ENCODE results near the gene ANGPTL7. TPM values are rescaled to one million over a fixed set of nuclear protein-coding genes. Genes with fewer than 3 reads are reported as not detected.
"Not testable (repeated sequence)": the region's sequence is repeated elsewhere in the genome, so short reads cannot be mapped to it uniquely, and the experiment has no call there.

The ANGPTL7 gene, protein sequence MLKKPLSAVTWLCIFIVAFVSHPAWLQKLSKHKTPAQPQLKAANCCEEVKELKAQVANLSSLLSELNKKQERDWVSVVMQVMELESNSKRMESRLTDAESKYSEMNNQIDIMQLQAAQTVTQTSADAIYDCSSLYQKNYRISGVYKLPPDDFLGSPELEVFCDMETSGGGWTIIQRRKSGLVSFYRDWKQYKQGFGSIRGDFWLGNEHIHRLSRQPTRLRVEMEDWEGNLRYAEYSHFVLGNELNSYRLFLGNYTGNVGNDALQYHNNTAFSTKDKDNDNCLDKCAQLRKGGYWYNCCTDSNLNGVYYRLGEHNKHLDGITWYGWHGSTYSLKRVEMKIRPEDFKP
- not detected in 2 replicates for total RNA-seq (2014; rRNA removed; shearing (Covaris generic))

DNA sequence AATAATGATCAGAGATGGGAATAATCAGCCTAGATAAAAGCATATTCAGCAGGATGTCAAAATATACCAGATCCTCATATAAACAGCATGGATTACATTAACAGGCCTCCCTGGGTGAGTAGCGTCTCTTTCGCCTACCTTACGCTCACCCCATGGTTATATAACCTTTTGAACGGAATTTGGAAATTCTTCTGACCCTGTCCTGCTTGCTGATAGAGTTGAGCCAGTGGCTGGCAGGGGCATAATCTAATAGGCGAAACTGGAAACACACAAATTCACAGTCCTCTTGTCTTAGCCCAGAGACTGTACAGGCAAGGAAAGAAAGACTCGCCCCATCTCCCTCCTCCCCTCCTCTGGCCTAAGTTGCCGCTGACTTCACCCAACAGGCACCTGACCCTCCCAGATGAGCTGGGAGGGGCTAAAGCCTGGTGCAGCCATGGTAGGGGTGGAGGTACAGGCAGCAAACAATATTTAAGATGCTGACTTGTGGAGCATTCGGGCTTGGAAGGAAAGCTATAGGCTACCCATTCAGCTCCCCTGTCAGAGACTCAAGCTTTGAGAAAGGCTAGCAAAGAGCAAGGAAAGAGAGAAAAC, at the start of gene ANGPTL7:
ANGPTL7 (plus strand) TSS at position 498 of the 594 bp plus-strand sequence. CDS start 225 bp downstream, outside the sequence.
- no peak for DNase-seq (ENCODE audit: low read depth)

DNA sequence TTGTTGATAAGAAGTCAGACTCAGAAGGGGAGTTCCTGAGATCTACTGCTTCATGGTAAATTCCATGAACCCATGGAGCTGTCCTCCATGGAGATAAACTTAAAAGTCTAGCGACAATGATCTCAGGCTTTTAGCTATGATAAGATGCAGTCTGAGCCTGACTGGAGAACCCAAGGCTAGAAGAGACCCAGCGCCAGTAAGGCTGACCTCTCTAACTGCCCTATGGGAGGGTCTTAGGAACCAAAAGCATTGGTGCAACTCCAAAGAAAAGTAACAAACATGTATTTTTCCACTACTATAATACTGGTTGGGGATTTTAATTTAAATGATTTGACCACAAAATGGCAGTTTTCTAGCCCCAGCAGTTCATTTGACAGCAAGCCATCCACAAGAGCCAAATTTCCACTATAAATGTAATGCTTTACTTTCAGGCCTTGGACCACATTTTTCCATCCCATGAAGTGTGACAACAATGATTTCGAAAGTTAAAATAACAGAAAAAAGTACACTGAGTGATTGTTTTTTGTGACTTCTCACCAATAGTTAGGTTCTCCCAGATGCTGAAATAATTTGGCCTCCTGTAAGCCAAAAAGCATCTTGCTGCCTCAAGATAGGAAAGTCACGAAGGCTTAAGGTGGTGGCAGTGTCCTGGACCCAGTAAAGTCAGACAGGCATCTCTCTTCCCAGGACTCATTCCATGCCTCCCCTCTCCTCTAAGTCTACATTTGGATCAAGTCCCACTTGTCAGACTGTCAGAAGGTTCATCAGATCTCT, 46.4 kb upstream of the ANGPTL7 start:
- no peak for DNase-seq (ENCODE audit: low read depth)

DNA sequence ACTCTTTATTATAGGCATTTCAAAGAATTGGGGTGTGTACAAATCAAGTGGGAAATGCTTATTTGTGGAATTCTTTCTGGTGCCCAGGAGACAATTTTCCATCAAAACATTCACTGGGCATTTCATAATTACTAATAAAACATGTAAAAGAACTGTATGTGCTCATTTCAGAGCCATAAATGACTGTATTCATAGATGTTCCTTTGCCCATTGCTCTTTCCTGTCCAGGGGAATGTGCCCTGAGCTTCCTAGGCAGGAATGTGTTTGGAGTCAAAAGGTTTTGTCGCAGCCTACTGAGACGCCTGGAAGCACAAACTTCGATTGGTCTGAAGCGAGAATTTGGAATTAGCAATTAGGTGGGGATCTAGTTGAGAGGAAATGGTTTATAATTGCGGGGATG, 45.8 kb upstream of the ANGPTL7 start:
- DNase-seq (ENCODE audit: low read depth): no peak

DNA sequence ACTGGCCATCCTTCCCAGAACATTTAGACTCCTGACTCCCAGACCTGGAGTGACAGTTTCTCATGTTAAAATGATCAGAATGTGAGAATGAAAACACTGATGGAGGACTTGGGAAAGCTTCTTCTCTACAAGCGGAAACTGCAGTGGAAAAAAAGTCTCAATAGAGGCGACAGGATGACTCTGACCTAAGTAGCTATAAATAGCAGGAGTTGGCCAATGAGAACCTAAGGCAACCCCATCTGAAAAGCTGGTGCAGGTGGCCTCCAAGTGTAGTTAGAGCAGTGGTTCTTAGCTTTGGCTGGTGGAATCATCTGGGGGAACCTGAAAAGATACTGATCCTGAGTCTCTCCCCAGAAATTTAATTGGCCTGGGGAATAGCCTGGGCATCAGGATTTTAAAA, 45.2 kb upstream of the ANGPTL7 start:
- DNase-seq (ENCODE audit: low read depth): no peak

DNA sequence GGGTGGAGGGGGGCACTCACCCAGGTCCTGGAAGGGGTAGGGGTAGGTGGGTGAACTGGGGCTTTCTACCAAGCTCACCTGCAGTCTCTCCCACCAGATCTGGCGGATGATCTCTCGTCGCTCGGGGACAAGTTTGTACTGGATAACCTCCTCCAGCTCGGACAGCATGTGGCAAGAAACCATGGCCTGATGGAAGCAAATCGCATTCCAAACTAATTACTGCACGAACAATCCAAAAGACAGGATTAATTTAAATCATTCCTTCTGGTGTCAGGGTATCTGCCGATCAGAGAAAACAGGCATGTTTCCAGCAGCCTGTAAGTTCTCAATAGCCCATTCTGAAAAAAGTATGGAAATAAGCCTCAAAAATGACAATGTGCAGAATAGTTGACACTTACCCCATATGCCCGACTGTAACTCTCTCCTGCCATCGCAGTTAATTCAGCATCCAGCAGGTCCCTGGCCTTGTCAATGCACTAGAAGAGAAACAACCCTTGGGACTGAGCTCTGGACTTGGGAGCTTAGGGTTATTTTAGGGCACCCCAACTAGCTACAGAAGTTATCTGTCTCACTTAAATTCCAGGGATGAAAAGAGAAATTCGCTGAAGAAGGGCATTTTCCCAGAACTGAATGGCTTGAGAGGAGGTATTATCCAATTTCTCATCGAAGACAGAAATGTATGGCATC, 44.4 kb upstream of the ANGPTL7 start:
- no peak for DNase-seq (ENCODE audit: low read depth)

DNA sequence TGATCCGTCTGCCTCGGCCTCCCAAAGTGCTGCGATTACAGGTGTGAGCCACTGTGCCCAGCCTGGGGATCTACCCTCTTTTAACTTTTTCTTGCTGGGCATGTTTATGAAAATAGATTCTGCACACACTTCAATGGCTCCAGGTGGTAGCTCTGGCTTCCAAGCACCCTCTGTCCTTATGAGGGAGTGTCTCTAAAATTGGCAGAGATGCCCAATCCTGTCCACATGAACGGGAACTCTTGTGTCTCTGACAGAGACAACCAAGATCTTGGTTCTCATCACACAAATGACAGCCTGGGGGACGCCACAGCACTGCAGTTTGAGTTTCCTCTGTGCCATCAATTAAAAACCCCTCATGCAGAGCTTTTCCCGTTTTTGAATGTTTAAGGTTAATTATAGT, 43.4 kb upstream of the ANGPTL7 start:
- no peak for DNase-seq (ENCODE audit: low read depth)

DNA sequence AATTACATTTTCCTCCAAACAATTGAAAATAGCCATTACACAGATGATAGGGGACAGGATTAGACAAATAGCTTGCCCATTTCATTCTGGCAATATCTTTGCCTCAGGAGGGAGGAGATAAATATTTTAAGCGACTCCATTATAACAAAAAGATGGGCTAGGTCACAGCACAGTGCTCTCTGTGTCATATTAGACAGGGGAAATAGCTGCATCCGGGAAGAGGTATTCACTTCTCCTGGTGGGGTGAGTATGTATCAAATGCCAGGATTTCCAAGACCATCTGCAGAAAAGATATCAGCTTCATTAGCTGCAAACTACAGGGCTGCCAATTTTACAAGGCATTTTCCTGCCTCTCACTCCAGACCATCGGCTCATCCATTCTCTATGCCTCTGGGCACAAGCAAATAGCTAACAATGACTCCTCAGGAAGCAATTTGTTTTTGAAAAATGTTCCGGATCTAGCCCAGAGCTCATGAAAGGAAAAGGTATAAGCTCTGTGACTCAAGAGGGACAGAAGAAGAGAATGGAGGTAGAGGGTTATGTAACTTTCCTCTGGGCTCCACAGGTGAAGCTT, 41.9 kb upstream of the ANGPTL7 start:
- DNase-seq (ENCODE audit: low read depth): no peak

DNA sequence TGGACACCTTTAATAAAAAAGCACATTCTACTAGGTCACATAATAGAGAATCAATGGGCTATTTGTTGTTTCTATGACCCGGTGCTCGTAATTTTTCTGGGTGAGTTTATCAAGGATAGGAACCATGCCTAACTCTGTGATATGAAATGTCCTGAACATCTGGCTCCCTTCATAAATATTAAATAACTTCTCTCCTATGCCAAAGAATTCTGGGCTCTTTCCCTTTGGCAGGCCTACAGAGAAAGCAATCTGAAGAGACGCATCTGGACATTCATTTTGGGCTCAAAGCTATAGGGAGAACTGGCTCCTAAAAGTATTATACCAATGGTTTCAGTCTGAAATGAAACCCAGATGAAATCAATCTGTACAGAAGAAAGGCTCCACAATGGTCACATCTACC, 38.8 kb upstream of the ANGPTL7 start:
- no peak for DNase-seq (ENCODE audit: low read depth)

DNA sequence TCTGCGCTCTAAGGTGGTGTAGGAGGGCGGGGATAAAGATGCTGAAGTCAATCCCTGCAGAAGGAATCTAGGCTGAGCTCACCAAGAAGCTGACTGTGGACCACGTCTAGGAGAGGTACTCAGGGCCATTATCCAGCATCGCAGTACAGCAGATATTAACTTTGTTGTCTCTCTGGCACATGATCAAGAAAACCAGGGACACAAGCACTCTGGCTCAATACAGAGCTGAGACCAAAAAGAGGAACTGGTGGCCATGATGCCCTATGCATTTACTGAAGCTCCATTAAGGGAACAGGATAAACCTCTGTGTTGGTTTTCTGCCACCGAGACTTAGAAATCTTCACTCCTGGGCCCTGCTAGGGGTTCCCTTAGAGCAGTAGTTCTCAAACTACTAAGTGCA, 38.0 kb upstream of the ANGPTL7 start:
- no peak for DNase-seq (ENCODE audit: low read depth)

DNA sequence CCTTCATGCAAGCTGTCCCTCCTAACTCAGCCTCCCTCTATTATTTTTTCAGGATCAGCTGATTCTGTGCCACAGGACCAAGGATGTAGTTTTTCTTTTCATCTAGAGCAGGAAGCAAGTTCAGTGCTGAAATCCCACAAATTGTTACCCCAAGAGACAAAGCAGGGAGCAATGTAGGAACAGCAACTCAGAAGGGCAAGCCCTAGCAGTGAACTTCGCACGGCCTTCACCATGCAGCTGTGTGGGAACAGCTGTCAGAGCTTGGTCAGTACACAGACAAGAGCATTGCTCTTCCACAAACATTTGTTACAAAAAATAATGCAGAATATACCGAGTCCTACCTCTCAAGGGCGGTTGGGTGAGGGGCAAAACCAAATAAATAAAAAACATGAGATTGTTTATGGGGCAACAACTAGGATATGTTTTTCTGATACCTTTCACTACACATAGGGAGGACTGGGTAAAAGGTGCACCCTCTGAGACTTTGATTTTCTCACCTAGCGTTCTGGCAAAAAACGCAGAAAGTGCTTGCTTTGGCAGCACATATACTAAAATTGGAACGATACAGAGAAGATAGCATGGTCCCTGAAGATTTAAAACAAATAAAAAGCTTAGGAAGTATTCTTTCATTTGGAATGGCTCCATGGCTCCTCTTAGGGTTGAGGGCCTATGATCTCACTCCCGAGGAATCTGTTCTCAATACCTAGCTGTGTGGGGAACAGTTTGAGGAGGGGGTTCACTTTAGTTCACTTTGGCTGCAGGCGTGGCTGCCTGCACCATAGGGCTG, 37.1 kb upstream of the ANGPTL7 start:
- DNase-seq (ENCODE audit: low read depth): no peak

DNA sequence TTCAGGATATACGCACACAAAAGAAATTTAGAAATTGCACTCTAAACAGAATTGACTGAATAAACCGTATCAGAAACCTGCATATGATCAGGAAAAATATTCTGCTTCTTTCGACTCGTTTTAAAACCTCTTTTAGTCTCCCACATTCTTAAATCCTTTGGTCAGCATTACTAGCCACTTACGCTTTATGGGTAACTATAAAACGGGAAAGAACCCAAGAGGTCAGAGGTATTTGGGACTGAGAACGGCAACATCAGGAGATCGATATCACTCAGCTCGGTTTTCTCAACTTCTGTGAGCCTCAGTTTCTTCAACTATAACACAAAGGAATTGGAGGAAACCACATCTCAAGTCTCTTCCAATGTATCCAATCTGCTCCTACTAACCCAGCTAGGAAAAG, 36.4 kb upstream of the ANGPTL7 start:
- DNase-seq (ENCODE audit: low read depth): no peak

DNA sequence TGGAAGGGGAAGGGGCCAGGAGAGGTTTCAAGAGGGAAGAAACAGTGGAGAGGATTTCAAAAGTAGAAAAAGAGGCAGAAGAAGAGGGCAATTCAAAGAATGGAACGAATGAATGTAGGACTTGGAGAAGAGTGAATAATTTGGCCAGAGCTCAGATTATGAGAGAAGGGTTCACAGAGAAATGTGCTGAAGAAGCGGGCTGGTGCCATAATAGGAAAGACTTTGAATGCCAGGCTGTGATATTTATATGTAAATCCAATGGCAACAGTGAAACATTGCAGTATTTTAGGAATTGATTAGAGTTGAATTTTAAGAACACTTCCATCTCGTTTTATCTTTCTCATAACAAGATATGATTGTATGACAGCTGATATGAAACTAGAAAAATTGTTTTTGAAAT, 36.0 kb upstream of the ANGPTL7 start:
- DNase-seq (ENCODE audit: low read depth): no peak

DNA sequence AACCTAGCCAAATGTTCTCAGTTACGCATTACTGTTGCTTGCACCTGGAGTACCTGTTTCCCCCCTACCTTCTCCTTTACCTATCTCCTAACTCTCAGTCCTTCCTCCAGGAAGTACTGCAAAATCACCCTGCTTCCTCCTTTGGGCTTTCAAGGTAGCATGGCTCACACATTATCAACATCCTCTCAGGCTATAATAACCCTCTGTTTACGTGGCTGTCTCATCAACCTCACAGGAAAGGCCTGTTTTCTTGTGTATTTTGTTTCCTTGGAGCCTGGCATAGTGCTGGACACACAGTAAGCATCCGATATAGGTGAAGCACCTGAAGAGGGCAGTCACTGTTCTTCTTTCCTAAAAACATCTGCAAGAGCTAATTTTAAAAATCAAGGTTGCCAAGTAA, 32.7 kb upstream of the ANGPTL7 start:
- DNase-seq (ENCODE audit: low read depth): no peak

DNA sequence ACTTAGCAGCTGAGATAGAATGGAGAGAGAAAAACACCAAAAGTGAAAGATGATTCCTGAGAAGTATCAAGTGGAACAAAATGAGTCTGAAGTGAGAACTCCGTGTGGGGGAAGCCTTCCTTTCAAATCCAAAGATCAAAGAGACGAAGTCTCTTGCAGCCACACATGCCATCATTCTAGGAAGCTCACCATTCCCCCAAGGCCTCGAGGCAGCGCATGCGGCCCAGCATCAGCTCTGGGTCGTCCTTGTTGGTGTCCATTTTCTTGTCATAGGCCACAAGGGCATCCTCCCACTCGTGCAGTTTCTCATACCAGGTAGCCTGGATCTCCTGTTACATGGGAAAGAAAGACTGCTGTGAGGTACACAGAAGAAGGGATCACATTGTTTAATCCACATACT, 32.2 kb upstream of the ANGPTL7 start:
- DNase-seq (ENCODE audit: low read depth): no peak

DNA sequence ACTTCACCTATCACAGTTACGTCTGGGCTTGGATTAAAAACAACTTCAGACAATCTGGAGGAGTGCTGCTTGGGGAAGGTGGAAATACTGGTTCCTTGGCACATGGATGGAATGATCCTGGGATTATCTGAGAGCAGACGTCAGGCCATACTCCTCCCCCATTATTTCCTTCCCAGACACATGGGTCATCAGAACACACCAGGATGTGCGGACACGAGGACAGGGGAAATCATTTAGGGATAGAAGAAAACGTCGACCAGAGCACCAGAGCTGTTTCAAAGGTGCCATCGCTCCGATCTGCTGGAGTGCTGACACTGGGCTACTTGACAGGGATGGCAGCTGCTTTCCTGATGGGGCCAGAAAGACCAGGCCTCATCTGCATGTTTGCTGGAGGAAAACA, 31.8 kb upstream of the ANGPTL7 start:
- DNase-seq (ENCODE audit: low read depth): no peak

DNA sequence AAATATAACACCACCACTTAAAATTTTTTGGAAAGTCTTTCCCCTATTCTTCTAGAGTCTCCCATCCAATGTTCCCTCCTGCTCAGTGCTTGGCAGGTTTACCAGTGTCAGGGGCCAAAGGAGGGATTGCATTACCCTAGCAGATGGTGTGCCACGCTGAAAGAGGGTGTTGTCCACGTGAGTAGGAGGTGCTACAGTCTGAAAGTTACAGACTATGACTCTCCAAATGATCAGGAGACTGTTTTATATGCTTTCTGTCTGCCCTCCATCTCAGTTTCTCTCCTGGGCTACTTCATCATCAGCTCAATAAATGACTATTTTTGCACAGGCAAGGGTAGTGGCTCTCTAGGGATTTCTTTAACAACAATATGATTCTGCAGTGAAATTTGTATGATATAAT, 31.3 kb upstream of the ANGPTL7 start:
- peak; percentile 31 for DNase-seq (ENCODE audit: low read depth)

DNA sequence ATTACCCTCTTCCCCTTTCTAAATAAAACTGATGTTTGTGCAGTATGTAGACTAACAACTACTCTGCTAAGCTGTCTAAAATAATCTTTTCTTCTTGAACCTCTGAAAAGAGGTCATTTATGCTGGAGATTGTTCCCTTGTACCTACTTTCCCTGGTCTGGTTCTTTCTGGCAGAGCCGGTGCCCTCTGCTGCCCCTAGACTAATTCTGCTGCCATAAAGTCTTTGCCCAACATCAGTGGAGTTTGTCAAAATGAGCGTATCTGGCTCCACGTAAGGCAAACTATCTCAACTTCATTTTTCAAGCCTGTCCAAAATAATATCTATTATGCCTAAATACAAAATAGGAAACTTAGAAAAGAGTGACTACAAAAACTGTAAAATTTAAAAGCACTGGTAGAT, 30.9 kb upstream of the ANGPTL7 start:
- DNase-seq (ENCODE audit: low read depth): no peak

DNA sequence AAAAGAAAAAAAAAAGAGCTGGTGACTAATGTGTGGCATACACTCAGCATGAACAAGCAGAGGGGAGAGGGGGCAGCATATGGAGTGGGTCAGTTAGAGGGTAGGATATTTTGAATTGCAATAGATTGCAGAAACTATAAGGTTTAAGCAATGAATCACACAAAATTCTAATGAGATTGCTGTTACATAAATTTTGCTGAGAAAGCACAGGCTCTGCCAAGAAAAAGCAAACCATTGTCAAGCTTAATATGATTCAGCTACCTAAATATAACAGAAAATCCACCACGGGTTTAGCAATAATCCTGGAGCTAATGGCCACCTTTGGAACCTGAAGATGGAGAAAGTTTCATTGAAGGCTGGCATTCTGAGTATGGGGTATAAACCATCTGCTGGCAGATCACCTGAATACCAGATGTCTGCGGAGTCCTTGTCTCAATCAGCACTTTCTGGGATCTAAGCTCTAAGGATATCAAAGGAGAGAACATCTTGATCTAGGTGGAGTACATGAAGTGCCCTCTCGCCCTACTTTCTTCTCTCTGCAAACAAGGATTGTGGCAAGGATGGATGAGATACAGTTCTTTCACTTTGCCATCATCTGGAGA, 30.3 kb upstream of the ANGPTL7 start:
- DNase-seq (ENCODE audit: low read depth): peak; percentile 77

DNA sequence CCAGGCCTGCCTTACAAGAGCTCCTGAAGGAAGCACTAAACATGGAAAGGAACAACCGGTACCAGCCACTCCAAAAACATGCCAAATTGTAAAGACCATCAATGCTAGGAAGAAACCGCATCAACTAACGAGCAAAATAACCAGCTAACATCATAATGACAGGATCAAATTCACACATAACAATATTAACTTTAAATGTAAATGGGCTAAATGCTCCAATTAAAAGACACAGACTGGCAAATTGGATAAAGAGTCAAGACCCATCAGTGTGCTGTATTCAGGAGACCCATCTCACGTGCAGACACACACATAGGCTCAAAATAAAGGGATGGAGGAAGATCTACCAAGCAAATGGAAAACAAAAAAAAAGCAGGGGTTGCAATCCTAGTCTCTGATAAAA, 26.4 kb upstream of the ANGPTL7 start:
- DNase-seq (ENCODE audit: low read depth): not testable (repeated sequence)

DNA sequence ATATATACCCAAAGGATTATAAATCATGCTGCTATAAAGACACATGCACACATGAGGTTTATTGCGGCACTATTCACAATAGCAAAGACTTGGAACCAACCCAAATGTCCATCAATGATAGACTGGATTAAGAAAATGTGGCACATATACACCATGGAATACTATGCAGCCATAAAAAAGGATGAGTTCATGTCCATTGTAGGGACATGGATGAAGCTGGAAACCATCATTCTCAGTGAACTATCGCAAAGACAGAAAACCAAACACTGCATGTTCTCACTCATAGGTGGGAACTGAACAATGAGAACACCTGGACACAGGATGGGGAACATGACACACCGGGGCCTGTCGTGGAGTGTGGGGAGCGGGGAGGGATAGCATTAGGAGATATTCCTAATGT, 22.4 kb upstream of the ANGPTL7 start:
- not testable (repeated sequence) for DNase-seq (ENCODE audit: low read depth)

DNA sequence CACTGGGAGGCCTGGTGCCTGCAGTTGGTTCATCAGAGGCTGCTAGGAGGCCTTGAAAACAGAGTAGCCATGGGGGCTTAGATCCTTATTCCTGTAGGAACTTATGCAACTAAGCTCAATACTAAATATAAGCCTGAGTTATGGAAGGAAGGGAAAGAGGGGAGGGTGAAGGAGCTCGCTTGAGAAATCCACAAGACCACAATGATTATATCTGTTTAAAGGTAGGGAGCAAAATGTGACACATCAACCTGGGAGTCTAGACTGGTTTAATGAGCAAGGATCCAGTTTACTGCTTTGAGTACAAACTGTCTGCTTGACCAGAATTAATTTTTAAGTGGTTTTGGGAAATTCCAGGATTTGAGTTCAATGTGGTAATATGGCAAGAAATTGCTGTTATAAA, 20.4 kb upstream of the ANGPTL7 start:
- DNase-seq (ENCODE audit: low read depth): peak; percentile 17
